Posterior cingulate gyrus (tissue), 11 donors: ENCODE data around the gene ASGR1.

Source experiments
- DNase-seq, 10 donors: peaks; one replicate each; pipeline versions ENCODE4 v3.0.0 to v3.0.0-alpha.2; 2020 to 2021; ENCODE audit warnings: mixed read lengths in 3 of 10
- intact Hi-C: fragments of 100-400 bp; cut with DNase I; formaldehyde crosslinking; loops from one replicate; pipeline ENCODE4 v1.15.1; 2023

Gene ASGR1

DNA sequence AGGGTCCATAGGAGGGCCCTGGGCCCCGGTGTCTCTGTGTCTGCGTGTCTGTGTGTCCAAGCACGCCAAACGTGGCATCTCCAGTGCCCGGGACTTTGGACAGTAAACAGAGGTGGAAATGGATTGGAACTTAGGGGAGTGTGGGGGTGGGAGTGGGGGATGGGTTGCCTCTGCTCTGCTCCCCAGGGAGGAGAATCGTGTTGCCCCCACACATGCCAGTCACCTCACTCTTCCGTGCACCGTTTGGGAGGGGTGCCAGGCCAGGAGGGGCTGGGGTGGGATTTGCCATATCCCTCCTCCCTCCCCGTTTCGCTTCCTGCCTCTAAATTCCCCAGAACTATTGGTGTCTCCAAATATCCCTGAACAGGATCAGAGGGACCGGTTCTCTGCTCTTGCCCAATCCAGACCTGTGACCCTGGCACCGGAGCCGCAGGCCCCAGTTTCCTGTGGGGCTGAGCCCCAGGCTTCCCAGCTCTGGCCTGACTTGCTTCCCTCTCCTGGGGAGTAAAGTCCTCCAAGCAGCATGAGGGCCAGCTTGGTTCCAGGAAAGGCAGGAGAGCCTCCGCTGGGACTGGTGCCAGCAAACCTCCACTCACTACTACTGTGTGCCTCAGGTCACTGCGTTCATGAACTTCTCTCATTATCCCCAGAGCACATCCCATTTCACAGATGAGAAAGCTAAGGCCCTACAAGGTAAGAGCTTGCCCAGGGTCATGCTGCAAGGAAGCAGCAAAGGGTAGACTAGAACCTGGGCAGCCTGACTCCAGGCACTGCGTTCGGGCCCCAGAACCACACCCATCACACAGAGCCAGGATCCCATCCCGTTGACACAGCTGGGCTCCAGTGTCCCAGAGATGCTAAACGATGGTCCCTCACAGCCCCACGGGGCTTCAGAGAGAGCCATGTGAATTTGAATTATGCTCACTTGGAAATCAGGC lies at the start of gene ASGR1:
Gene ASGR1 (minus strand): TSS at position 54 of the 938 bp plus-strand sequence. CDS start 807 bp downstream, outside the sequence.
- peak in 1 of 10 donors; percentile 65 for DNase-seq
- intact Hi-C loops = loop anchor here (5.0 kb wide), 1 partner anchor 42 kb away; no protein-coding TSS in a partner anchor

GRCh38 chr17:7228920-7229319 lies 49.8 kb upstream of the ASGR1 start:
- intact Hi-C loops = no loop called here
- peak in 1 of 10 donors; percentile 52 for DNase-seq

- intact Hi-C loops = no loop called here
- peak in 1 of 10 donors; percentile 84 for DNase-seq
Measured at GRCh38 chr17:7226721-7227710, 47.8 kb upstream of the ASGR1 start.

DNA sequence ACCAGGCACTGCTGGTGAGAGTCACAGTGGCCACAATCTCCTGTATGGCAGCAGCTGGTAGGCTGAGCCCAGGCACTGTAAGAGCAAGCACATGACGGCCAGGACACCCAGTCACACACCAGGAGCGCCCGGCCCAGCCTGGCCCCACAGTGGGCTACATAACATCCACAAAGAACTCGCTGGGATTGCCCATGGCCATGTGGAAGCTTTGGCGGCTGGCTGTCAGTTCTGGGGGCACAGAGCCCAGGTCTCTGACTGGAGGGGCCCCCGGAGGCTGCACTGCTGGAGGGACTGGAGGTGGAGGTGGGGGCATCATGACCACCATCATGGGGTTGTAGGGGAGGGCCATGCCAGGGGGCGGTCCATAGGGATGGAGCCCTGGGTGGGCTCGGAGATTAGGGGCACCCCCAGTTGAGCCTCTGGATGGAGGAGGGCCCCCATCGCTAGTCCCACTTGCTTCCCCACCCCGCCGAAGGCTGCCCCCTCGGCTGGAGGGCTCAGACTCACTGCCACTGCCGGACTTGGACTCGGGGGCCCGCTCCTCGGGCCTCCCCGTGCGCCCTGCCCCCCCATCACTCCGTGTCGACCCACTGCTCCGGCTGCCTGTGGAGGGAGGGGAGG lies 46.7 kb upstream of the ASGR1 start:
- DNase-seq = peak in 1 of 10 donors; percentile 77
- intact Hi-C loops = no loop called here

DNA sequence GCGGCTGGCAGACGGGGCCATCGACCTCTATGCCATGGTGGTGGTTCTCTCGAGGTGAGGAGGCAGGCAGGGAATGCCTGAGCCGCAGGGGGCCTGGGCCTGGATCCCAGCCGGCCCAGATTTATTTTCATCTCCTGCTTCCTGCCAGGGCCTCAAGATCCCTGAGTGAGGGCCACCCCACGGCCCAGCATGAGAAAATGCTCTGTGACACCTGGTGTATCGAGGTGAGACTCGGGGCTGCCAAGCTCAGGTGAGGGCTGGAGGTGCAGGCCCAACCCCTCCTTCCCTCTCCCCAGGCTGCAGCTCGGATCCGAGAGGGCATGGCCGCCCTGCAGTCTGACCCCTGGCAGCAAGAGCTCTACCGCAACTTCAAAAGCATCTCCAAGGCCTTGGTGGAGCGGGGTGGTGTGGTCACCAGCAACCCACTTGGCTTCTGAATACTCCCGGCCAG lies 45.5 kb upstream of the ASGR1 start:
- peak in 3 of 10 donors; percentile 22 to 72 (median 70) for DNase-seq
- intact Hi-C loops = no loop called here

- DNase-seq = peak in 3 of 10 donors; percentile 24 to 80 (median 79)
- intact Hi-C loops = no loop called here
Measured at GRCh38 chr17:7224110-7224509, 44.9 kb upstream of the ASGR1 start.

GRCh38 chr17:7223375-7223774 lies 44.2 kb upstream of the ASGR1 start:
- intact Hi-C loops = no loop called here

DNA sequence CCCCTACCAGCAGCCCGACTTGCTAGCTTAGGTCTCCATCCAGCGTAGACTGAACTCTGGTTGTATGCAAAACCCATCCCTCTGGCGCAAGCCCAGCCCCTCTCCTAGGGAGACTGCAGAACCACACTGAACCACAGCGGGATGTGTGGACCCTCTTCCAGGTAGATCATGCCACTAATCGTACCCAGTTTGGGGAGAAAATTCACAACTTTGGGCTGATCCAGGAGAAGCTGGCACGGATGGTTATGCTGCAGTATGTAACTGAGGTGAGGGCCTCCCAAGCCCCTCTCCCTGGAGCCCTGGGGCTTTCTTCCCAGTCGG lies 43.8 kb upstream of the ASGR1 start:
- peak in 1 of 10 donors; percentile 24 for DNase-seq
- intact Hi-C loops = no loop called here

More at GRCh38 chr17:7223375-7223774, 44.2 kb upstream of the ASGR1 start:
- no peak for DNase-seq

GRCh38 chr17:7222093-7222971 lies 43.2 kb upstream of the ASGR1 start:
- DNase-seq = peak in 2 of 10 donors; percentile 20 to 70
- intact Hi-C loops = no loop called here

- intact Hi-C loops = no loop called here
- DNase-seq = peak in 2 of 10 donors; percentile 16 to 64
Measured at GRCh38 chr17:7221278-7222092, 42.3 kb upstream of the ASGR1 start.

GRCh38 chr17:7220593-7221277 lies 41.6 kb upstream of the ASGR1 start:
- DNase-seq = peak in 4 of 10 donors; percentile 43 to 93 (median 58)
- intact Hi-C loops = no loop called here

- DNase-seq = peak; percentile 87 to 99 (median 91)
- intact Hi-C loops = no loop called here
Measured at GRCh38 chr17:7219812-7220592, 40.8 kb upstream of the ASGR1 start, which contains the start of the genes ACADVL and DLG4. TSS of gene ACADVL (plus strand) at chr17:7219938. CDS start at chr17:7219985, 47 bp downstream. TSS of gene DLG4 (minus strand) at chr17:7219836.

GRCh38 chr17:7219229-7219811 lies 40.1 kb upstream of the ASGR1 start:
- intact Hi-C loops = no loop called here
- DNase-seq = peak in 1 of 10 donors; percentile 0

DNA sequence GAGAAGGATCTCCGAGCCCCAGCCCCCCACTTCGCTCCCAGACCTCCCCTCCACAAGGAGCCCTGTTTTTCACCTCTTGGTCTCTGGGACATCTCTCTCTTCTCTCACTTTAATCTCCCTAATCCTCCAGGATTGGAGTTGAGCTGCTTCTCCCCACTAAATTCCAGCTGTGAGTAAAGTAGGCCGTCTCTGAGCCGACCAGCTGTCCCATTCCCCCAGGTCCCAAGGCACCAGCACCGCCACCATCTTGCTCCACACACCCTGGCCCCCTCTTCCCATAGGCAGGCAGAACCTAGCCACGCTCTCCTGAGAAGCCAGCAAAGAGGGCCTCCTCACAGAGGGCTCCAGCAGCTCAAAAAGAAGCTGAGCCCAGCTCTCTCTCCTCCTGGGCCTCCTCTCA lies 39.6 kb upstream of the ASGR1 start:
- intact Hi-C loops = no loop called here
- DNase-seq = peak in 1 of 10 donors; percentile 13

DNA sequence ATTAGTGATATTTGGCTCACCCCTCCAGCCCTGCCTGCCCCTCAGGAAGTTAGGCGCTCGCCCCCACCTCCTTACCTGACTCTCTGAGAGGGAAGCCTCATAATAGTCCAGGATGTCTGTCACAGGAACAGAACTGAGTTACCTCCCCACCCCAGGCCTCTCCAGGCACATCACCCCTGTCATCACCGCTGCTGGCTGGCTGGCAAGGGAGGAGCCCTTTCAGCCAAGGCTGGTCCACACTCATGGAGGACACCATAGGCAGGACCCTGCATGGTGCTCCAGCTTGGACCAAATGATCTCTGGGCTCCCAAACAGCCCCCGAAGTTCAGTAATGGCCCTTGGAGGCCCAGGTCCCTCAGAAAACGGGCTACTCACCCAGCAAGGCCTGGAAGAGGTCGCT lies 39.0 kb upstream of the ASGR1 start:
- DNase-seq = peak in 2 of 10 donors; percentile 22 to 74
- intact Hi-C loops = no loop called here
